ENCODE measurements around the gene ZNF8.

Gene ZNF8

GRCh38 chr19:58294743-58295374 is 16.1 kb downstream of the ZNF8 start:
- no peak overlapping the region for H3K4me3 ChIP-seq (ENCODE audit: low read depth, low read length)
- no peak for DNase-seq (ENCODE audit: low read depth)
- no peak for TF ChIP-seq CTCF (IDR thresholded peaks at IDR 0.05; ENCODE audit: control insufficient read depth, extremely low read depth, insufficient read depth)

GRCh38 chr19:58296104-58296503 is 17.3 kb downstream of the ZNF8 start:
- no peak for TF ChIP-seq CTCF (IDR thresholded peaks at IDR 0.05; ENCODE audit: control insufficient read depth, extremely low read depth, insufficient read depth)
- H3K4me3 ChIP-seq (ENCODE audit: low read depth, low read length): no peak overlapping the region
- no peak for DNase-seq (ENCODE audit: low read depth)

GRCh38 chr19:58300620-58301019 is 21.9 kb downstream of the ZNF8 start:
- no peak overlapping the region for H3K4me3 ChIP-seq (ENCODE audit: low read depth, low read length)
- no peak for DNase-seq (ENCODE audit: low read depth)
- TF ChIP-seq CTCF (IDR thresholded peaks at IDR 0.05; ENCODE audit: control insufficient read depth, extremely low read depth, insufficient read depth): no peak

- H3K4me3 ChIP-seq (ENCODE audit: low read depth, low read length): peak overlapping the region; percentile 95
- no peak for DNase-seq (ENCODE audit: low read depth)
- no peak for TF ChIP-seq CTCF (IDR thresholded peaks at IDR 0.05; ENCODE audit: control insufficient read depth, extremely low read depth, insufficient read depth)
Measured at GRCh38 chr19:58304255-58304654, 25.5 kb downstream of the ZNF8 start.

GRCh38 chr19:58304748-58305064 is 26.0 kb downstream of the ZNF8 start:
- H3K4me3 ChIP-seq (ENCODE audit: low read depth, low read length): peak overlapping the region; percentile 95
- TF ChIP-seq CTCF (IDR thresholded peaks at IDR 0.05; ENCODE audit: control insufficient read depth, extremely low read depth, insufficient read depth): no peak
- no peak for DNase-seq (ENCODE audit: low read depth)

- peak; percentile 94 for DNase-seq (ENCODE audit: low read depth)
- peak within 1 kb of the TSS; percentile 95 for H3K4me3 ChIP-seq (ENCODE audit: low read depth, low read length)
- no peak for TF ChIP-seq CTCF (IDR thresholded peaks at IDR 0.05; ENCODE audit: control insufficient read depth, extremely low read depth, insufficient read depth)
Measured at GRCh38 chr19:58305065-58305931, 26.5 kb downstream of the ZNF8 start, which contains the start of gene ERVK3-1. Gene ERVK3-1 (plus strand): TSS chr19:58305377. CDS start chr19:58312169, 6,792 bp downstream.
